Ovary (tissue), 9 donors: ENCODE data around the gene FGF12. TPM values are rescaled to one million over a fixed set of nuclear protein-coding genes. Genes with fewer than 3 reads are reported as not detected.

ENCODE experiments used
- DNase-seq, 5 donors: peaks; one replicate each; pipeline ENCODE4 v3.0.0-alpha.2; 2019 to 2020
- H3K27ac ChIP-seq, 2 donors: fragments of 200-600 bp; one replicate each; pipeline versions ENCODE4 v1.5.1 to v1.8.0; 2019 to 2022
- H3K27me3 ChIP-seq: fragments of 200-600 bp; one replicate; pipeline ENCODE4 v1.8.0; 2022
- H3K36me3 ChIP-seq: fragments of 200-600 bp; sonication (generic); one replicate; pipeline ENCODE4 v1.5.1; 2019
- H3K4me1 ChIP-seq: one replicate; pipeline ENCODE4 v1.8.1; 2013; ENCODE audit warnings: mild to moderate bottlenecking, moderate library complexity; ENCODE audit not compliant: insufficient read depth
- H3K4me3 ChIP-seq: fragments of 200-600 bp; sonication (generic); one replicate; pipeline ENCODE4 v1.5.1; 2017
- H3K9me3 ChIP-seq, 2 donors: fragments of 200-600 bp in 1 of 2; sonication (generic) in 1 of 2; one replicate each; pipeline versions ENCODE4 v1.5.1 to v1.8.1; 2013 to 2019; ENCODE audit warnings: mild to moderate bottlenecking in 1 of 2, moderate library complexity in 1 of 2
- CTCF ChIP-seq, 3 donors: fragments of 450-650 bp in 2 of 3; fragments of 200-600 bp in 1 of 3; IDR thresholded peaks; one replicate each; pipeline versions ENCODE4 v1.5.1 to v1.8.0; 2016 to 2022; ENCODE audit warnings: antibody characterized with exemption in 3 of 3, mild to moderate bottlenecking in 1 of 3
- EP300 ChIP-seq: sonication (generic); formaldehyde crosslinking; IDR thresholded peaks from one replicate; pipeline ENCODE4 v1.6.1; 2017; ENCODE audit warnings: antibody characterized with exemption
- POLR2A ChIP-seq: fragments of 450-650 bp; IDR thresholded peaks from one replicate; pipeline ENCODE4 v1.6.1; 2017; ENCODE audit warnings: antibody characterized with exemption, mild to moderate bottlenecking, moderate library complexity
- WGBS, 3 donors: extraction: QIAGEN DNeasy Blood & Tissue Kit in 1 of 3; methylation state at CpG; one replicate each; pipeline versions ENCODE4 v1.1.5 to v1.1.7; 2013 to 2017; 5-methylcytosine and 5-hydroxymethylcytosine counted together
- intact Hi-C, 4 donors: fragments of 100-400 bp; cut with DNase I; formaldehyde crosslinking; loops; one replicate each; pipeline versions ENCODE4 v1.11.0 to v1.15.1; 2022 to 2023
- polyA plus RNA-seq, 2 donors: library from polyadenylated mRNA; stranded (reverse); fragments of 200-250 nt in 1 of 2; fragments of 350-450 nt in 1 of 2; fragmentation: Illumina TruSeq in 1 of 2; extraction: RNeasy Lipid Tissue Mini Kit (QIAGEN cat#74804) in 1 of 2; gene quantifications; one replicate each; pipeline ENCODE4 v1.2.3, GENCODE V29; 2013 to 2014
- total RNA-seq, 7 donors: library from RNA; depleted of rRNA in 2 of 7; stranded (reverse); fragments of >200 nt in 2 of 7; fragmentation: NEBNext Ultra II Directional in 3 of 7; extraction: Animal tissue kit (Norgen Biotek cat#: 25700) in 3 of 7; gene quantifications; one replicate each; pipeline versions ENCODE4 v1.1.0 to v1.2.4, GENCODE V29; 2016 to 2023
- donor health status: DM: no; HTN: no; CAD: no; lungs with moderate emphysema.
- donor health status: DM: no; HTN: no; CAD: no.
- donor health status: Bipolar disorder and iron deficiency.
- donor health status: DM: yes; HTN: yes; CAD: no.
- donor health status: DM: no; HTN: no; CAD: no.
- donor health status: DM: yes; HTN: yes; CAD: no.

The FGF12 gene
- total and polyA plus RNA-seq, 9 donors, result 0.24 to 4.0 (median 1.7) TPM

DNA sequence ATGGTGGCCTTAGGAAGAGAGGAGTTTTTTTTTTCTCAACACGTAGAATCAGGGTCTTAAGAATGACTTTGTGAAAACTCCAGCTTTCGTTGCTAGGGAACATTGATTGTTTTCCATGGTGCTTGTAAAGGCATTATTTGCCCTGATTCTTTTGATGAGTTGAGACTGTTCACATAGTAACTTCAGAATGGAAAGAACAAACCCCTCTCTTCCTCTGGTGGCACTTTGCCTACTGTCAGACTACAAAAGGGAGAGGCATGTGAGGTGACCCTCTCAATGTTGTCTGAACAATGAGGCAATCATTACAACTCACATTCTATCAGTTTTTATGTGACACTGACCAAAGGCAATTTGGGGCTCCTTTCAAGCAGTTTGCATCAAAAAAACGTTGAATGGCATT lies 477.8 kb downstream of the FGF12 start:
- no peak for DNase-seq
- Histone ChIP-seq H3K4me1 (no peaks in the 10 kb centered on the region), H3K27ac (no peak overlapping the region), H3K9me3 (no peaks in the 10 kb centered on the region), H3K36me3 (no peaks in the 10 kb centered on the region), H3K4me3 (no peak overlapping the region), H3K27me3 (no peaks in the 10 kb centered on the region)
- no peak for TF ChIP-seq POLR2A
- TF ChIP-seq CTCF (IDR thresholded peaks at IDR 0.05), result no peak
- 80 to 90% (median 80%) methylated on average over 3 of the region's 3 CpGs for WGBS, 3 donors
- intact Hi-C loops, result no loop called here

- H3K4me1 ChIP-seq, result no peaks in the 10 kb centered on the region
- DNase-seq, result no peak
- TF ChIP-seq POLR2A (no peak), CTCF (IDR thresholded peaks at IDR 0.05) (no peak), EP300 (no peak)
- intact Hi-C loops, result no loop called here
- H3K27me3 ChIP-seq, result no peaks in the 10 kb centered on the region
- no peak overlapping the region for H3K4me3 ChIP-seq
- no peak overlapping the region for H3K27ac ChIP-seq
- H3K36me3 ChIP-seq, result no peaks in the 10 kb centered on the region
- 79 to 92% (median 90%) methylated on average over 1 of the region's 1 CpG for WGBS, 3 donors
- H3K9me3 ChIP-seq, result no peaks in the 10 kb centered on the region
Measured at GRCh38 chr3:192246847-192247559, 480.3 kb downstream of the FGF12 start.

GRCh38 chr3:192244591-192244990 lies 482.8 kb downstream of the FGF12 start:
- H3K9me3 ChIP-seq, result no peaks in the 10 kb centered on the region
- no peaks in the 10 kb centered on the region for H3K4me1 ChIP-seq
- H3K36me3 ChIP-seq, result no peaks in the 10 kb centered on the region
- intact Hi-C loops, result no loop called here
- DNase-seq, result no peak
- TF ChIP-seq POLR2A, result no peak
- TF ChIP-seq CTCF (IDR thresholded peaks at IDR 0.05), result no peak
- TF ChIP-seq EP300, result no peak
- WGBS, 3 donors, result 75 to 77% (median 76%) methylated on average over 1 of the region's 1 CpG
- H3K4me3 ChIP-seq, result no peak overlapping the region
- no peak overlapping the region for H3K27ac ChIP-seq
- no peaks in the 10 kb centered on the region for H3K27me3 ChIP-seq

DNA sequence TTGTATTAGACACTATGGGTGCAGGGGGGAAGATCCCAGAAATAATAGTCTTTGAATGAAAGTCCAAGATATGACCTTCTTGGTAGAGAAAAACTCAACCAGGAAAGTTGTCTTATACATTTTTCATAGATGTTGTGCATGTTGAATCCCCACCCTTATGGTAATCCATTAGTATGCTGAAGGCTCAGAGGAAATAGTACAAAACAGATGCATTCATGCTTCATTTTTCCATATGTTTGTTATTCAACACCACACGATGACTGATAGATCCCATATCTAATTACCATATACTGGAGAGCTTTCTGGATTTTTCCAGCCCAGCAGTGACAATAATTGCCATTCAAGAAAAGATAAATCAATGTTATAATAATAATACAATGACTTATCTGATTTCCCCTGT lies 487.4 kb downstream of the FGF12 start:
- intact Hi-C loops, result no loop called here

More for the DNA sequence above, 487.4 kb downstream of the FGF12 start:
- H3K27ac ChIP-seq, result no peak overlapping the region
- no peaks in the 10 kb centered on the region for H3K27me3 ChIP-seq
- H3K36me3 ChIP-seq, result no peaks in the 10 kb centered on the region
- H3K4me1 ChIP-seq, result no peaks in the 10 kb centered on the region
- 78 to 80% (median 78%) methylated on average over 1 of the region's 1 CpG for WGBS, 3 donors
- no peak overlapping the region for H3K4me3 ChIP-seq
- TF ChIP-seq CTCF (IDR thresholded peaks at IDR 0.05) (no peak), POLR2A (no peak), EP300 (no peak)
- H3K9me3 ChIP-seq, result no peaks in the 10 kb centered on the region
- DNase-seq, result no peak
